HCT116 (cell line): ENCODE measurements around the gene RELCH. TPM values are rescaled to one million over a fixed set of nuclear protein-coding genes. Genes with fewer than 3 reads are reported as not detected.

Experiments used
- ATAC-seq: fragments of 200-7000 bp; cut with Tn5 transposase; 2 replicates; pipeline ENCODE4 v1.9.1; 2020; ENCODE audit warnings: mild to moderate bottlenecking, moderate library complexity
- BruUV-seq: library from RNA; stranded (reverse); fragments of 400-500 nt; replicated peaks from 2 replicates; lab custom pipeline; 2021; lab: Mats Ljungman, UMichigan
- CTCF ChIA-PET: fragments of 300-600 bp; sonication (Branson Sonifier 250); formaldehyde crosslinking; loops from one replicate; lab custom pipeline; 2021; ENCODE audit warnings: antibody characterized with exemption; lab: Charles Lee
- POLR2A ChIA-PET: fragments of 300-600, 350-600 bp; sonication (Branson Sonifier 250); formaldehyde crosslinking; loops from one replicate; lab custom pipeline; 2021; ENCODE audit warnings: antibody characterized with exemption; lab: Charles Lee
- RAD21 ChIA-PET, 2 experiments: fragments of 300-600 bp; sonication (Branson Sonifier 250); formaldehyde crosslinking; loops; one replicate each; lab custom pipeline; 2023; ENCODE audit warnings: low total read pairs in 2 of 2; ENCODE audit not compliant: uncharacterized antibody in 2 of 2, unreplicated experiment in 2 of 2, low non-redundant PET in 1 of 2; lab: Charles Lee
- DNase-seq: peaks from one replicate; pipeline ENCODE4 v3.0.0-alpha.2; 2010; ENCODE audit warnings: low read depth, low spot score
- H2AFZ ChIP-seq: fragments of 200-600 bp; shearing (Covaris generic), sonication (generic); 2 replicates; pipeline ENCODE4 v1.6.1; 2017; ENCODE audit warnings: low read depth, mixed run types, mixed read lengths, antibody characterized with exemption, low read length; ENCODE audit not compliant: poor library complexity, severe bottlenecking
- H3K27ac ChIP-seq: 2 replicates; pipeline ENCODE4 v1.5.1; 2012; ENCODE audit warnings: low read depth, low read length
- H3K27me3 ChIP-seq: fragments of 200-600 bp; sonication (generic); 2 replicates; pipeline ENCODE4 v1.6.1; 2016; ENCODE audit warnings: mixed run types, low read length, mixed read lengths; ENCODE audit not compliant: insufficient read depth
- H3K36me3 ChIP-seq, 2 experiments: fragments of 200-500 bp in 1 of 2; fragments of 200-600 bp in 1 of 2; sonication (Bioruptor generic) in 1 of 2; sonication (generic) in 1 of 2; 2 replicates each; pipeline versions ENCODE4 v1.5.1 to v1.6.1; 2014 to 2016; ENCODE audit warnings: low read length in 2 of 2, inconsistent platforms in 1 of 2, mixed read lengths in 1 of 2, mixed run types in 1 of 2; ENCODE audit not compliant: insufficient read depth in 2 of 2, control insufficient read depth in 1 of 2
- H3K4me1 ChIP-seq, 2 experiments: fragments of 200-600 bp in 1 of 2; sonication (generic) in 1 of 2; 2 replicates each; pipeline versions ENCODE4 v1.5.1 to v1.6.1; 2012 to 2017; ENCODE audit warnings: low read length in 2 of 2, inconsistent platforms in 1 of 2, mild to moderate bottlenecking in 1 of 2, mixed read lengths in 1 of 2, mixed run types in 1 of 2, moderate library complexity in 1 of 2; ENCODE audit not compliant: insufficient read depth in 2 of 2, control insufficient read depth in 1 of 2
- H3K4me2 ChIP-seq: fragments of 200-600 bp; sonication (generic); 2 replicates; pipeline ENCODE4 v1.6.1; 2017; ENCODE audit warnings: mixed run types, low read length, mixed read lengths
- H3K4me3 ChIP-seq, 2 experiments: fragments of 200-600 bp in 1 of 2; sonication (generic) in 1 of 2; replicated peaks in 1 of 2; 2 replicates each; pipeline ENCODE4 v1.5.1; 2011 to 2016; ENCODE audit warnings: low read length in 2 of 2, control low read depth in 1 of 2, low read depth in 1 of 2, mild to moderate bottlenecking in 1 of 2, mixed read lengths in 1 of 2, mixed run types in 1 of 2
- H3K79me2 ChIP-seq: fragments of 200-600 bp; sonication (generic); 2 replicates; pipeline ENCODE4 v1.6.1; 2017; ENCODE audit warnings: mild to moderate bottlenecking, mixed run types, low read length, moderate library complexity, mixed read lengths; ENCODE audit not compliant: insufficient read depth
- H3K9ac ChIP-seq: fragments of 200-600 bp; sonication (generic); 2 replicates; pipeline ENCODE4 v1.6.1; 2016; ENCODE audit warnings: low read length, mixed read lengths
- H3K9me2 ChIP-seq: fragments of 200-600 bp; sonication (generic), shearing (Covaris generic); 2 replicates; pipeline ENCODE4 v1.6.1; 2017; ENCODE audit warnings: mixed run types, mild to moderate bottlenecking, moderate library complexity; ENCODE audit not compliant: insufficient read depth
- H3K9me3 ChIP-seq, 2 experiments: fragments of 200-500 bp in 1 of 2; fragments of 200-600 bp in 1 of 2; sonication (Bioruptor generic) in 1 of 2; sonication (generic) in 1 of 2; 2 replicates each; pipeline ENCODE4 v1.6.1; 2014 to 2017; ENCODE audit warnings: low read length in 2 of 2, mixed read lengths in 2 of 2, inconsistent platforms in 1 of 2, low read depth in 1 of 2, mild to moderate bottlenecking in 1 of 2, mixed run types in 1 of 2, moderate library complexity in 1 of 2; ENCODE audit not compliant: control insufficient read depth in 1 of 2, insufficient read depth in 1 of 2
- H4K20me1 ChIP-seq: fragments of 200-600 bp; sonication (generic), shearing (Covaris generic); 2 replicates; pipeline ENCODE4 v1.6.1; 2017; ENCODE audit warnings: mixed run types, mild to moderate bottlenecking, moderate library complexity; ENCODE audit not compliant: insufficient read depth
- CBX3 ChIP-seq: IDR thresholded peaks from 2 replicates; pipeline ENCODE4 v1.6.1; 2012; ENCODE audit warnings: low read depth
- CEBPB ChIP-seq: IDR thresholded peaks from 2 replicates; pipeline ENCODE4 v1.6.1; 2012; ENCODE audit warnings: low read depth
- ELF1 ChIP-seq: IDR thresholded peaks from 2 replicates; pipeline ENCODE4 v1.6.1; 2012; ENCODE audit warnings: low read depth, borderline replicate concordance
- EZH2phosphoT487 ChIP-seq: fragments of 200-600 bp; IDR thresholded peaks from 2 replicates; pipeline ENCODE4 v1.6.1; 2018; ENCODE audit warnings: antibody characterized with exemption, borderline replicate concordance
- FOSL1 ChIP-seq: IDR thresholded peaks from 2 replicates; pipeline ENCODE4 v1.6.1; 2012; ENCODE audit warnings: low read depth
- POLR2AphosphoS5 ChIP-seq: IDR thresholded peaks from 2 replicates; pipeline ENCODE4 v1.6.1; 2011; ENCODE audit warnings: mild to moderate bottlenecking, low read depth, low read length, moderate library complexity
- RAD21 ChIP-seq: IDR thresholded peaks from 2 replicates; pipeline ENCODE4 v1.6.1; 2012; ENCODE audit warnings: low read depth, mild to moderate bottlenecking
- SP1 ChIP-seq: IDR thresholded peaks from 2 replicates; pipeline ENCODE4 v1.6.1; 2012; ENCODE audit warnings: low read depth
- SRF ChIP-seq: IDR thresholded peaks from 2 replicates; pipeline ENCODE4 v1.6.1; 2012; ENCODE audit warnings: low read depth
- YY1 ChIP-seq: IDR thresholded peaks from 2 replicates; pipeline ENCODE4 v1.6.1; 2011; ENCODE audit warnings: low read length, low read depth, moderate library complexity, mild to moderate bottlenecking; ENCODE audit not compliant: insufficient replicate concordance; ENCODE audit errors: extremely low read depth
- ZFX ChIP-seq: fragments of 450-650 bp; IDR thresholded peaks from 2 replicates; pipeline ENCODE4 v1.6.1; 2017
- ZNF274 ChIP-seq: fragments of 200-500 bp; sonication (Bioruptor generic); IDR thresholded peaks from 2 replicates; pipeline ENCODE4 v1.6.1; 2014; ENCODE audit warnings: mild to moderate bottlenecking, low read depth, low read length, inconsistent platforms
- intact Hi-C: fragments of 100-400 bp; cut with micrococcal nuclease; formaldehyde crosslinking; loops from 2 replicates; pipeline ENCODE4 v1.10.0; 2022
- total RNA-seq: library from RNA; stranded (reverse); gene quantifications from one replicate; pipeline ENCODE4 v1.2.1, GENCODE V29; 2021; ENCODE audit not compliant: unreplicated experiment
- TF ChIP-seq, protein P1 (sequence below): IDR thresholded peaks from 2 replicates; pipeline ENCODE4 v1.6.1; 2012
- TF ChIP-seq, protein P2 (sequence below): IDR thresholded peaks from 2 replicates; pipeline ENCODE4 v1.6.1; 2012; ENCODE audit warnings: low read depth
- TF ChIP-seq, protein P3 (sequence below): IDR thresholded peaks from 2 replicates; pipeline ENCODE4 v1.6.1; 2012
- TF ChIP-seq, protein P4 (sequence below), 3 experiments: fragments of 200-600 bp in 1 of 3; sonication (generic) in 1 of 3; IDR thresholded peaks in 2 of 3; conservative IDR thresholded peaks in 1 of 3; 2 replicates each; pipeline ENCODE4 v1.5.1; 2012 to 2017; ENCODE audit warnings: low read depth in 2 of 3, low read length in 2 of 3, antibody characterized with exemption in 1 of 3, borderline replicate concordance in 1 of 3, control low read depth in 1 of 3, mild to moderate bottlenecking in 1 of 3, mixed read lengths in 1 of 3, mixed run types in 1 of 3, moderate library complexity in 1 of 3; ENCODE audit not compliant: insufficient read depth in 1 of 3

RELCH gene
- total RNA-seq, 1 experiment from 2014 or later: 17.4 TPM

DNA sequence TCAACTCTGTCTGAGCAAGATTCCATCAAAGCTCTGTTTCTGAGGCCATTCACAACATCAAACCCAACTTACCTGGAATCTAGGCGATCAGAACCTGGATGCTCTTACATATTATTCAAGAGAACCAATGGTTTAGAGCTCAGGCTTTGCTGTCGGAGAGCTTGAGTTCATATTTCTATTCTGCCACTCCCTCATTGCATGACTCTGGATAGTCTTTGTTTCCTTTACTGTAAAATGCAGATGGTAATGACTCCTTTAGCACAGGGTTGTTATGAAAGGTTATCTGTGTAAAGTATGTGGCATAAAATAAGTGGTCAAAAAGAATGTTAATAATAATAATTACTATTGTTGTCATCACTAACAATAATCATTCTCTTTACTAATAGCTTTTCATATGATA is 12.6 kb downstream of the RELCH start:
- Histone ChIP-seq H3K4me3 (no peak overlapping the region), H3K27ac (no peak overlapping the region), H2AFZ (no peak overlapping the region)
- no peak for ATAC-seq
- RAD21 ChIA-PET: no interaction called here
- TF ChIP-seq ELF1 (no peak), EZH2phosphoT487 (no peak), ZFX (no peak), FOSL1 (no peak), SRF (no peak), CBX3 (no peak), RAD21 (no peak), ZNF274 (no peak), SP1 (no peak), YY1 (no peak), POLR2AphosphoS5 (no peak), CEBPB (no peak)
- TF ChIP-seq, protein P1, sequence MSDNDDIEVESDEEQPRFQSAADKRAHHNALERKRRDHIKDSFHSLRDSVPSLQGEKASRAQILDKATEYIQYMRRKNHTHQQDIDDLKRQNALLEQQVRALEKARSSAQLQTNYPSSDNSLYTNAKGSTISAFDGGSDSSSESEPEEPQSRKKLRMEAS: no peak
- TF ChIP-seq, protein P2, sequence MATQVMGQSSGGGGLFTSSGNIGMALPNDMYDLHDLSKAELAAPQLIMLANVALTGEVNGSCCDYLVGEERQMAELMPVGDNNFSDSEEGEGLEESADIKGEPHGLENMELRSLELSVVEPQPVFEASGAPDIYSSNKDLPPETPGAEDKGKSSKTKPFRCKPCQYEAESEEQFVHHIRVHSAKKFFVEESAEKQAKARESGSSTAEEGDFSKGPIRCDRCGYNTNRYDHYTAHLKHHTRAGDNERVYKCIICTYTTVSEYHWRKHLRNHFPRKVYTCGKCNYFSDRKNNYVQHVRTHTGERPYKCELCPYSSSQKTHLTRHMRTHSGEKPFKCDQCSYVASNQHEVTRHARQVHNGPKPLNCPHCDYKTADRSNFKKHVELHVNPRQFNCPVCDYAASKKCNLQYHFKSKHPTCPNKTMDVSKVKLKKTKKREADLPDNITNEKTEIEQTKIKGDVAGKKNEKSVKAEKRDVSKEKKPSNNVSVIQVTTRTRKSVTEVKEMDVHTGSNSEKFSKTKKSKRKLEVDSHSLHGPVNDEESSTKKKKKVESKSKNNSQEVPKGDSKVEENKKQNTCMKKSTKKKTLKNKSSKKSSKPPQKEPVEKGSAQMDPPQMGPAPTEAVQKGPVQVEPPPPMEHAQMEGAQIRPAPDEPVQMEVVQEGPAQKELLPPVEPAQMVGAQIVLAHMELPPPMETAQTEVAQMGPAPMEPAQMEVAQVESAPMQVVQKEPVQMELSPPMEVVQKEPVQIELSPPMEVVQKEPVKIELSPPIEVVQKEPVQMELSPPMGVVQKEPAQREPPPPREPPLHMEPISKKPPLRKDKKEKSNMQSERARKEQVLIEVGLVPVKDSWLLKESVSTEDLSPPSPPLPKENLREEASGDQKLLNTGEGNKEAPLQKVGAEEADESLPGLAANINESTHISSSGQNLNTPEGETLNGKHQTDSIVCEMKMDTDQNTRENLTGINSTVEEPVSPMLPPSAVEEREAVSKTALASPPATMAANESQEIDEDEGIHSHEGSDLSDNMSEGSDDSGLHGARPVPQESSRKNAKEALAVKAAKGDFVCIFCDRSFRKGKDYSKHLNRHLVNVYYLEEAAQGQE: no peak
- TF ChIP-seq, protein P3, sequence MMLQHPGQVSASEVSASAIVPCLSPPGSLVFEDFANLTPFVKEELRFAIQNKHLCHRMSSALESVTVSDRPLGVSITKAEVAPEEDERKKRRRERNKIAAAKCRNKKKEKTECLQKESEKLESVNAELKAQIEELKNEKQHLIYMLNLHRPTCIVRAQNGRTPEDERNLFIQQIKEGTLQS: no peak
- TF ChIP-seq, protein P4, sequence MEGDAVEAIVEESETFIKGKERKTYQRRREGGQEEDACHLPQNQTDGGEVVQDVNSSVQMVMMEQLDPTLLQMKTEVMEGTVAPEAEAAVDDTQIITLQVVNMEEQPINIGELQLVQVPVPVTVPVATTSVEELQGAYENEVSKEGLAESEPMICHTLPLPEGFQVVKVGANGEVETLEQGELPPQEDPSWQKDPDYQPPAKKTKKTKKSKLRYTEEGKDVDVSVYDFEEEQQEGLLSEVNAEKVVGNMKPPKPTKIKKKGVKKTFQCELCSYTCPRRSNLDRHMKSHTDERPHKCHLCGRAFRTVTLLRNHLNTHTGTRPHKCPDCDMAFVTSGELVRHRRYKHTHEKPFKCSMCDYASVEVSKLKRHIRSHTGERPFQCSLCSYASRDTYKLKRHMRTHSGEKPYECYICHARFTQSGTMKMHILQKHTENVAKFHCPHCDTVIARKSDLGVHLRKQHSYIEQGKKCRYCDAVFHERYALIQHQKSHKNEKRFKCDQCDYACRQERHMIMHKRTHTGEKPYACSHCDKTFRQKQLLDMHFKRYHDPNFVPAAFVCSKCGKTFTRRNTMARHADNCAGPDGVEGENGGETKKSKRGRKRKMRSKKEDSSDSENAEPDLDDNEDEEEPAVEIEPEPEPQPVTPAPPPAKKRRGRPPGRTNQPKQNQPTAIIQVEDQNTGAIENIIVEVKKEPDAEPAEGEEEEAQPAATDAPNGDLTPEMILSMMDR (IDR thresholded peaks at IDR 0.05 in 2 of 3, conservative IDR thresholded peaks at IDR 0.05 in 1 of 3; ENCODE audit: borderline replicate concordance in 1 of 3, insufficient read depth in 1 of 3, low read depth in 2 of 3, low read length in 2 of 3): no peak
- TF ChIP-seq, all 23 proteins: peak for 0
- BruUV-seq: no TSS peak
- Histone ChIP-seq H3K4me1 (no peaks in the 10 kb centered on the region), H3K79me2 (peaks cover 84% of the 10 kb centered on the region), H4K20me1 (peaks cover 5% of the 10 kb centered on the region; the same call in 1 of the 2 replicates), H3K27me3 (no peaks in the 10 kb centered on the region), H3K36me3 (no peaks in the 10 kb centered on the region), H3K9ac (no peak overlapping the region), H3K9me2 (no peaks in the 10 kb centered on the region), H3K4me2 (no peak overlapping the region), H3K9me3 (no peaks in the 10 kb centered on the region)
- ChIA-PET CTCF (interaction anchor here (1.2 to 1.4 kb wide), 2 partner anchors 13 to 49 kb away, joined by 4 read pairs; partner anchors contain the start of genes PIGN and RELCH), POLR2A (no interaction called here)
- no peak for DNase-seq
- intact Hi-C loops: no loop called here
